Nephron (organoid): Measurements from ENCODE around the gene CBARP.
A peak's percentile ranks its signal among the peaks of the same experiment; 100 is the strongest.

Experiments used
- H3K27ac Mint-ChIP-seq, 3 experiments: 2 replicates each; pipeline ENCODE4 v1.8.0; 2020; ENCODE audit warnings: mixed read lengths in 3 of 3, mild to moderate bottlenecking in 2 of 3, moderate library complexity in 1 of 3
- H3K27me3 Mint-ChIP-seq: 2 replicates; pipeline ENCODE4 v1.8.0; 2021; ENCODE audit warnings: low read depth, mild to moderate bottlenecking, moderate library complexity, mixed read lengths
- H3K36me3 Mint-ChIP-seq: 2 replicates; pipeline ENCODE4 v1.8.0; 2020; ENCODE audit warnings: low read depth, mixed read lengths
- H3K4me1 Mint-ChIP-seq: 2 replicates; pipeline ENCODE4 v1.8.0; 2020; ENCODE audit warnings: mixed read lengths
- H3K4me3 Mint-ChIP-seq, 3 experiments: 2 replicates each; pipeline ENCODE4 v1.8.0; 2020; ENCODE audit warnings: mild to moderate bottlenecking in 3 of 3, mixed read lengths in 3 of 3, moderate library complexity in 2 of 3
- H3K9me3 Mint-ChIP-seq: 2 replicates; pipeline ENCODE4 v1.8.0; 2020; ENCODE audit warnings: mixed read lengths
- TF ChIP-seq, protein P1 (sequence below), 3 experiments: fragments of 200-600 bp; sonication (generic); IDR thresholded peaks; one replicate each; pipeline ENCODE4 v1.5.0; 2021; ENCODE audit warnings: antibody characterized with exemption in 3 of 3; ENCODE audit not compliant: unreplicated experiment in 3 of 3

CBARP gene

DNA sequence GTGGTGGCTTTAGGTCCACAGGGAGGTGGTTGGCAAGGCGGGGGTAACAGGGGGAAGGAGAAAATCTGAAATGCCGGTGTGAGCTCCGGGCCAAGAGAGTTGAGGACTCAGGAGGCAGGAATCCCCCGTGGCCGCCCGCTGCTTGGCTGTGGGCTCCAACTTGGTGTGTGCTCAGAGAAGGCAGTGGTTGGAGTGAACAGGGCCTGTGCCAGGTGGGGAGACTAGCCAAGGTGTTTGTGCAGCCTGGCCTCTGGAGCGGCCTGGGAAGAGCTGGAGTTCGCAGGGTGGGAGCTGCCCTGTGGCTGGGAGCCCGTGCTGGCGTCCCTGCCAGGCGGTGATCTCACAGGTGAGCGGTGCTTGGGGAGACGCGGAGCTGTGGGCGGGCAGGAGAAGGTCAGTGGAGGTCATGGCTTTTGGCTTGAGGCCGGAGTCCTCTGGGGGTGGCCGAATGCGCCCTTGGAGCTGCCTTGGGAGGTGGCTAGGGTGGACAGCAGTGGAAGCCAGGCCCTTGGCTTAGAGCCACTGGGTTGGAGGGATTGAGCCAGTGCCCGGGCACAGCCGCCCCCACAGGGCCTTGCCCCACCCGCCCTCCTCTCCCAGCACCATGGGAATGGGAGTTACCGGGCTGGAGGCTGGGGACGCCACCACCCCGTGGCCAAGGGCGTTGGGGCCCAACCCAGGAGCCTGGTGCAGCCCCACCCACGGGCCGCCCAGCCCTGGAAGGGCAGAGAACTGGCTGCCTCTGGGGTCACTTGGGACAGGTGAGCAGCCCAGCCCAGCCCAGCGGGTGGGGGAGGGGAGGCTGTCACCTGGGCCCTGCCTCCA, 24.2 kb upstream of the CBARP start:
- H3K27ac Mint-ChIP-seq = peak overlapping the region; percentile 91 to 98 (median 95)
- peaks cover 50% of the 10 kb centered on the region for H3K4me1 Mint-ChIP-seq
- peak overlapping the region; percentile 86 to 90 (median 88) for H3K4me3 Mint-ChIP-seq
- H3K9me3 Mint-ChIP-seq = no peaks in the 10 kb centered on the region
- TF ChIP-seq, protein P1, sequence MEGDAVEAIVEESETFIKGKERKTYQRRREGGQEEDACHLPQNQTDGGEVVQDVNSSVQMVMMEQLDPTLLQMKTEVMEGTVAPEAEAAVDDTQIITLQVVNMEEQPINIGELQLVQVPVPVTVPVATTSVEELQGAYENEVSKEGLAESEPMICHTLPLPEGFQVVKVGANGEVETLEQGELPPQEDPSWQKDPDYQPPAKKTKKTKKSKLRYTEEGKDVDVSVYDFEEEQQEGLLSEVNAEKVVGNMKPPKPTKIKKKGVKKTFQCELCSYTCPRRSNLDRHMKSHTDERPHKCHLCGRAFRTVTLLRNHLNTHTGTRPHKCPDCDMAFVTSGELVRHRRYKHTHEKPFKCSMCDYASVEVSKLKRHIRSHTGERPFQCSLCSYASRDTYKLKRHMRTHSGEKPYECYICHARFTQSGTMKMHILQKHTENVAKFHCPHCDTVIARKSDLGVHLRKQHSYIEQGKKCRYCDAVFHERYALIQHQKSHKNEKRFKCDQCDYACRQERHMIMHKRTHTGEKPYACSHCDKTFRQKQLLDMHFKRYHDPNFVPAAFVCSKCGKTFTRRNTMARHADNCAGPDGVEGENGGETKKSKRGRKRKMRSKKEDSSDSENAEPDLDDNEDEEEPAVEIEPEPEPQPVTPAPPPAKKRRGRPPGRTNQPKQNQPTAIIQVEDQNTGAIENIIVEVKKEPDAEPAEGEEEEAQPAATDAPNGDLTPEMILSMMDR (IDR thresholded peaks at IDR 0.05; ENCODE audit: unreplicated experiment in 3 of 3) = peak in 1 of 3 experiments; percentile 3
- peaks cover 10% of the 10 kb centered on the region for H3K36me3 Mint-ChIP-seq
- H3K27me3 Mint-ChIP-seq = peaks cover 6% of the 10 kb centered on the region

DNA sequence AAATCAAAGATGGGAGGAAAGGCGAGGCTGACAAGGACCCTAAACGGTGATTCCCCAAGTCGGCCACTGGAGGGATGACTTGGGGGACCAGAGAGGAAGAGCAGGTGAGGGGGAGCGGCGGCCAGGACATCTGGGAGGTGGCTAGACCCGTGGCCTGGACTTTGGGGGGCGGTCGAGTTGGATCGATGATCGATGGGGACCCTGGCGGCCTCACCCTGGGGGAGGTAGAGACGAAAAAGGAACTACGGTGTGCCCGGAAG, 23.7 kb upstream of the CBARP start:
- Mint-ChIP-seq H3K4me3 (peak overlapping the region; percentile 86 to 90 (median 88)), H3K9me3 (no peaks in the 10 kb centered on the region), H3K27me3 (peaks cover 6% of the 10 kb centered on the region), H3K36me3 (peaks cover 13% of the 10 kb centered on the region), H3K27ac (peak overlapping the region; percentile 91 to 98 (median 95)), H3K4me1 (peaks cover 50% of the 10 kb centered on the region)
- TF ChIP-seq, protein P1 (IDR thresholded peaks at IDR 0.05; ENCODE audit: unreplicated experiment in 3 of 3) = peak in 2 of 3 experiments; percentile 15 to 21

DNA sequence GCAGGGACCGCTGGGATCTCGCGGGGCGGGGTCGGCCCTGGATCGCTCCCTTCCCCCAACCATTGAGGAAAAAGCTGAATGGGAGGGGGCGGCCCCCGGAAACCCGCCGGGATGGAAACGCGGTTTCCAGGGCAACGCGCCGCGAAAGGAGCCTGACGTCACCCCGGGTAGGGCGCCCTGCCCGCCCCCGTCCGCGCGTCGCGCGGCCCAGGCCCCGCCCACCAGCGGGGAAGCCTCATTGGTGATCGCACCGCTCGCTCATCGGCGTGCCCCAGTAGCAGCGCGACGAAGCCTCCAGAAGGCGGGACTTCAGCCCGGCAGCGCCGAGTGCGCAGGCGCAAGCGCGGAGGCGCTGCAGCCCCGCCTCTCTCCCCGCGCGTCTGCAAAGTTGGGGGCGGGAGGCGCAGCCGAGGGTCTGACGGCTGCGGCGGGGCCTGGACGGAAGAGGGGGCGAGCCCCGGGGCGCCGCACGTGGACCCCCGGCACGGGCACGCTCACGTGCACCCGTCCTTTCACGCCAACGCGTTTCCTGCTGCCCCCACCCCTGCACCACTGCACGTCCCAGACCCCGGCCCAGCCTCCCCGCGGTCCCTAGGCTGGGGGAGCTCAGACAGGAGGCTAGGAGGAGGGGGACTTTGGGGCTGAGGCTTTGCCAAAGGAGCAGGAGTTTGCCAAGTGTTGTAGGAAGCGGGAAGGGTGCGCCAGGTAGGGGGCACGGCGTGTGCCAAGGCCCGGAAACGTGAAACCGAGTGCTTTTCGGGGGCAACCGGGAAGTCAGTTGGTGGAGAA, 23.1 kb upstream of the CBARP start:
- H3K4me3 Mint-ChIP-seq = peak overlapping the region; percentile 86 to 90 (median 88)
- H3K4me1 Mint-ChIP-seq = peaks cover 49% of the 10 kb centered on the region
- H3K9me3 Mint-ChIP-seq = no peaks in the 10 kb centered on the region
- TF ChIP-seq, protein P1 (IDR thresholded peaks at IDR 0.05; ENCODE audit: unreplicated experiment in 3 of 3) = no peak
- peaks cover 6% of the 10 kb centered on the region for H3K27me3 Mint-ChIP-seq
- peaks cover 15% of the 10 kb centered on the region for H3K36me3 Mint-ChIP-seq
- H3K27ac Mint-ChIP-seq = peak overlapping the region; percentile 91 to 98 (median 95)

DNA sequence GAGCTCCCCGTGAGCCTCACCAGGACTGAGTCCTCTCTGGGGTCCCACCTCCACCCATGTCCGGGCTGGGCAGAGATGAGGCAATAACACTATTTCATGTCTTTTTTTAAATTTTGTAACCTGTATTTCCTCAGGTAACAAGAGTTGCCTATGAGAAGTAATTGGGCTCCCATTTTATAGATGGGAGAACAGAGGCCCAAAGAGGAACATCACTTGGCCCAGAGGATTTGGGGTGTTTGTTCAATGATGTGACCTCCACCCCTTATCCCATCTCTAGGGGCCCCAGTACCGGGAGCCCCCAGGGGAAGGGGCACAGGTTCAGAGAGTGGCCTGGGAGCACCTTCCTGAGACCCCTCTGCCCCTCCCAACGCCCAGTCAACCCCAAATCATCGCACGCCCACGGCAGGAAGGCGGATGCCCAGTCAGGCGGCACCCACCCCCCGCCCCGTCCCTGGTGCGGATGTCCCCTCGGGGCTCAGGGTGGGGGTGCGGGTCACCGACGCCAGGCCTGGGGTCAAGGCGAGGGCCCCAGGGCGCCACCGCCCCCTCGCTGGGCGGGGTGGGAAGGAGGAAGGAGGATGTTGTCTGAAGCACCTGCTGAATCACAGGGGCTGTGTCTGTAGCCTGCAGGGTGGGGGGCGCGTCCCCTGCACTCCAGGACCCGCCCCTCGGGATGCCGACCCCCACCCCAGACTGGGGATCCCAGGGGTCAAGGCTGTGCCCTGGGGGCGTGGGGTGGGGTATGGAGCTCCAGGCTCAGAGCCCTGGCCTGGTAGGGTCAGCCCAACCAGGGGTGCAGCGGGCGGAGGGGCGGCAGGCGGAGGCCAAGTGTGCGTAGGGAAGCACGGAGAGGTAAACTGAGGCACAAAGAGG, 22.3 kb upstream of the CBARP start:
- TF ChIP-seq, protein P1 (IDR thresholded peaks at IDR 0.05; ENCODE audit: unreplicated experiment in 3 of 3) = no peak
- Mint-ChIP-seq H3K4me3 (peak overlapping the region; percentile 44 to 47 (median 45)), H3K9me3 (no peaks in the 10 kb centered on the region), H3K27me3 (peaks cover 6% of the 10 kb centered on the region), H3K36me3 (peaks cover 15% of the 10 kb centered on the region), H3K27ac (peak overlapping the region in 2 of 3 experiments; percentile 59 to 73), H3K4me1 (peaks cover 43% of the 10 kb centered on the region)

DNA sequence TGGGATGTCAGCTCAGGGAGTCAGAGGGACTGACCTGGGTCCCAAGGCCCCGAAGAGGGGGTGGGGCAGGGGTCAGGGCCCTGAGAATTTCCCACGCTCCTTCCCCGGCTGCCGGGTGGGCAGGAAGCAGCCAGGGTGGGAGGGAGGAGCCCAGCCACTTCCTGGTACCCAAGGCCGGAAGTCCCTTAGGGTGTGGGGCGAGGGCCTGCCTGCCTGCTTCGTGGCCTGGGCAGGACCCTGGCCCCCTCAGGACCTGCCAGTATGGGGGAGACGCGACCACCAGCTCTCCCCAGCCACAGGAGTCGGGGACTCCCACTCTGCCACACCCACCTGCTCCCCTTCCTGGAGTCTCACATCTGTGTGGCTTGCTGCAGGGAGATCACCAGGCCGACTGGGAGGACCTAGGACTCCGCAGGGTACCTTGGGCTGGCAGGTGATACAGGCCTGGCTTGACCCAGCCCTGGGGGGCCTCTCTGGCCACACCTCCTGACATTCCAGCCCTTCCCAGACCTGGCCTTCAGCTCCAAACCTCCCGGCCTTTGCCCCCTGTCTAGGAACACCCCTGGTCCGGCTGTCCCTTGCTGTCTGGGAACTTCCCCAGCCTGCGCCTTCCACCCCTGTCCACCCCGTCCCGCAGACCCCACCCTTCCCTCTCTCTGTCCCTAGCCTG, 21.5 kb upstream of the CBARP start:
- H3K36me3 Mint-ChIP-seq = peaks cover 23% of the 10 kb centered on the region
- no peaks in the 10 kb centered on the region for H3K9me3 Mint-ChIP-seq
- peaks cover 6% of the 10 kb centered on the region for H3K27me3 Mint-ChIP-seq
- peak overlapping the region; percentile 44 to 47 (median 45) for H3K4me3 Mint-ChIP-seq
- TF ChIP-seq, protein P1 (IDR thresholded peaks at IDR 0.05; ENCODE audit: unreplicated experiment in 3 of 3) = no peak
- H3K27ac Mint-ChIP-seq = peak overlapping the region; percentile 29 to 73 (median 59)
- peaks cover 35% of the 10 kb centered on the region for H3K4me1 Mint-ChIP-seq
